AG09309 (cell line): ENCODE data around the gene HMGN4.
"Not testable (repeated sequence)": the region's sequence is repeated elsewhere in the genome, so short reads cannot be mapped to it uniquely, and the experiment has no call there.

Source experiments
- DNase-seq: peaks from one replicate; pipeline ENCODE4 v3.0.0-alpha.2; 2010; ENCODE audit warnings: low read depth
- H3K4me3 ChIP-seq: 2 replicates; pipeline ENCODE4 v1.5.1; 2011; ENCODE audit warnings: mild to moderate bottlenecking, low read depth, low read length, moderate library complexity; ENCODE audit not compliant: control insufficient read depth
- CTCF ChIP-seq: IDR thresholded peaks from 2 replicates; pipeline ENCODE4 v1.5.1; 2011; ENCODE audit warnings: mild to moderate bottlenecking, low read depth, low read length, inconsistent platforms; ENCODE audit not compliant: insufficient read depth, control insufficient read depth; ENCODE audit errors: missing control alignments

HMGN4 gene

GRCh38 chr6:26514984-26515383 is 23.2 kb upstream of the HMGN4 start:
- H3K4me3 ChIP-seq, result no peak overlapping the region
- no peak for DNase-seq
- no peak for TF ChIP-seq CTCF

- no peak overlapping the region for H3K4me3 ChIP-seq
- no peak for DNase-seq
These were observed 21.4 kb upstream of the HMGN4 start for GRCh38 chr6:26516481-26517427.

GRCh38 chr6:26519359-26519758 is 18.8 kb upstream of the HMGN4 start:
- no peak for TF ChIP-seq CTCF
- no peak overlapping the region for H3K4me3 ChIP-seq
- no peak for DNase-seq

More at GRCh38 chr6:26516481-26517427, 21.4 kb upstream of the HMGN4 start:
- TF ChIP-seq CTCF, result no peak

- peak overlapping the region; percentile 37 for H3K4me3 ChIP-seq
- DNase-seq, result no peak
- no peak for TF ChIP-seq CTCF
These were observed 17.8 kb upstream of the HMGN4 start for GRCh38 chr6:26520237-26520849.

GRCh38 chr6:26520850-26521599 is 17.1 kb upstream of the HMGN4 start:
- H3K4me3 ChIP-seq, result peak overlapping the region; percentile 40
- TF ChIP-seq CTCF, result no peak
- peak; percentile 47 for DNase-seq

GRCh38 chr6:26521600-26522391 is 16.4 kb upstream of the HMGN4 start:
- DNase-seq, result no peak
- TF ChIP-seq CTCF, result peak; percentile 29
- peak overlapping the region; percentile 40 for H3K4me3 ChIP-seq

GRCh38 chr6:26522486-26523228 is 15.5 kb upstream of the HMGN4 start:
- not testable (repeated sequence) for DNase-seq
- H3K4me3 ChIP-seq, result peak overlapping the region; percentile 40

- DNase-seq, H3K4me3 ChIP-seq: not testable (repeated sequence)
These were observed 13.9 kb upstream of the HMGN4 start for GRCh38 chr6:26524314-26524713.
